Occipital lobe (tissue), 2 donors: Measurements from ENCODE around the gene FBXL14. TPM values are rescaled to one million over a fixed set of nuclear protein-coding genes. Genes with fewer than 3 reads are reported as not detected.

Source experiments
- DNase-seq: peaks from one replicate; lab custom pipeline; 2025; lab: John Stamatoyannopoulos, UW
- total RNA-seq: library from RNA; depleted of rRNA; stranded (reverse); fragments of >200 nt; gene quantifications from one replicate; pipeline ENCODE4 v1.2.3, GENCODE V29; 2014

Gene FBXL14
- total RNA-seq, 1 donor from 2014 or later = 25.3 TPM

DNA sequence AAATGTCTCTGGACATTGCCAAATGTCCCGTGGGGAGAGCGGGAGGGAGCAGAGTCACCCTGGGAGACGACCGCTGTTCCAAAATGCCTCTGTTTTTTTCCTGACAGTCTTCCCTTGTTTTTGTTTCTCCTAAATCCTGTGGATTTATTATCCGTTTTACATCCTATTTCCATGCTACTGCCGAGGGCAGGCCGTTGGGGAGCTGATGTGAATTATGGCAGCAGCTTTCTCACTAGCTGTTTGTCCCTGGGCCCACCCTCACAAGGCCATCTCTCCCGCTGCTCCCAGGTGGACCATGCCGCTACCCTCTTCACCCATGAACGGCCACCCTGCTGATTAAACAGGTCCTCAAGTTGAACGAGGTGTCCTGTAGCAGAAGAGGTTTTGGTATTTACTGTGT lies 55.2 kb downstream of the FBXL14 start:
- DNase-seq = no peak

DNA sequence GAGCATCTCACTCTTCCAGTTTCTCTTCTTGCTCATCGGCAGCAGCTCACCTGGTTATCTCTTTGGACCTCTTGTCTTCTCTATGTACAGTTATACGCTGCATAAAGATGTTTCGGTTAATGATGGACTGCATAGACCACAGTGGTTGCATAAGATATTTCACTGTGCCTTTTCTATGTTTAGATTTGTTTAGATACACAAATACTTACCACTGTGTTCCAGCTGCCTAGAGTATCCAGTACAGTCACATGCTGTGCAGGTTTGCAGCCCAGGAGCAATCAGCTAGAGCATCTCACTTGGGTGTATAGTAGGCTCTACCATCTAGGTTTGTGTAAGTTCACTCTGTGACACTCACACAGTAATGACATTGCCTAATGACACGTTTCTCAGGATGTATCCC lies 57.6 kb downstream of the FBXL14 start:
- no peak for DNase-seq

GRCh38 chr12:1534748-1535147 lies 59.6 kb downstream of the FBXL14 start:
- DNase-seq = no peak

DNA sequence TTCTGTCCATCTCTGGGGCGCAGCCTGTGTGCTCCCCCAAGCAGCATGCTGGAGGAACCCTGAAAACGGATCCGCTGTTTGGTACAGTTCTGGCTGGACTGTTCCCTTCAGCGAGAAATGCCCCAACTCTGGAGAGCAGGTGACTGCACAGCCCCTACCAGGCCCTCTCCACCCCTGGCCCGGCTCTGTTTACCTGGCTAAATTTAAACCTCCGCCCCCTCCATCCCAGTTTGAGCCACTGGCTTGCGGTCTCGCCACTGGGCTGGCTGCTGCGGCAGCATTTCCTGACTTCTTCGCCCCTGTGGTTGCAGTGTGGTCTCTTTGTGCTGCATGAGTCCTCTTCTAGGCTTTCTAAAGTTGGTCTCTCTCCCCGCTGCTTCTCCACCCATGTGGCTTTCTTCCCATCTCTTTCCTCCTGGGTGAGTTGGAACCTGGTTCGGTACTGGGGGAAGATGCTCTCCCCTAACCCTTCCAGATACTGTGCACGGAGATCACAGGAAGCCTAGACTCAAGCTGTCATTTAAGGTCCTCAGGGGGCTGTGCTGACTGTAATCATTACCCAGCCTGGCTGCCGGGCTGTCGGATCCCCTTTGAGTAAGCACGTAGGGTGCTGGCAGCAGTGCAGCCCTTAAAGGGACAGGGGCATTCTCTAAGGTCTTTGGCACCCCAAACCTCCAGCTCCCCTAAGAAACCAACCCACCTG lies 60.6 kb downstream of the FBXL14 start:
- no peak for DNase-seq

DNA sequence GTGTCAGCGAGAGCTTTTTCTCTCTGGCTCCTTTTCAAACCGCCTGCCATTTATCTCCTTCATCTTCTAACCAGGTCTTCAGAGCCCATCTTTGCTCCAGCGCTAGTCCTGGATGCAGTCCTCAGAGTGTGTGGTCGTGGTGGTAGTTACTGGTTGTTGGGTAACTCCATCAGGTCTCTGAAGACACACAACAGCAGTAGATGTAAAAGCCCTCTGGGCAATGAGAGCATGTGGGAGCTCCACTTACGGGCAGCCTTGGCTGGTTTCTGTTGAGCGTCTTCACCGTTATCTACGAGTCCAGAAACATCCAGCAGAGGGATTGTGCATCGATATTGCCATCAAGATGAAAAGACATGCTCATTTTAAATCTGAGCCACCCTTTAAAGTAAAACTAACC lies 61.2 kb downstream of the FBXL14 start:
- no peak for DNase-seq

GRCh38 chr12:1532375-1533165 lies 61.8 kb downstream of the FBXL14 start:
- no peak for DNase-seq

DNA sequence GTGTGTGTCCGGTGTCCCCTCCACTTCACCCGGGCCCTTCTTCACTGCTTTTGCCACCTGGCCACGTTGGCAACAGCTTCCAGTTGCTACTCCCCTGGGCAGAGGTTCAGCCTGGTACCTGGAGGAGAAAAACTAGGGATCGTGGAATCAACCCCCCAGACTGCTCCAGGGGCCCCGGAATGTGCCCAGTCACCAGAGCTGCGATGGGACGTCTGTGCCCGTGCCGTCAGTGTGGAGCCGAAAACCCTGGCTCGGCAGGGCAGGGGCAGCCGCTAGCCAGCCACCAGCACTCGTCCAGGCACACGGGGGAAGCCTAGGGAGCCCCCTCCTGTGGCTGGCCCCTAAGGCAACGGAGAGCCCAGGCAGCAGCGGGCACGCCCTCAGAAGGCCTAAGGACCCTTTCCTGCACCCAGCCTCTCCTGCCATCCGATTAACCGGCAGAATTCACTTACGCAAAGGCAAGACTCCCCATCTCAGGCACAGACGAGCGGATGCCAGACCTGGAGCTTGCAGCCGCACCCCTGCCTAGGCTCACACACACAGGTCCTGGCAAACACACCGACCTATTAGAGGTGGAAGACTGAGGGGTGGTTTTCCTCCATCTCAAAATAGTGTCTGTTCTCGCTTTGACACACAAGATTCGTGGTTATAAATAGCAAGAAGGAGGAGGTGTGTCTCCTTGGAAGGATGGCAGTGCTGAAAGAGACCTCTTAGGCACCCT lies 62.6 kb downstream of the FBXL14 start:
- DNase-seq = no peak

DNA sequence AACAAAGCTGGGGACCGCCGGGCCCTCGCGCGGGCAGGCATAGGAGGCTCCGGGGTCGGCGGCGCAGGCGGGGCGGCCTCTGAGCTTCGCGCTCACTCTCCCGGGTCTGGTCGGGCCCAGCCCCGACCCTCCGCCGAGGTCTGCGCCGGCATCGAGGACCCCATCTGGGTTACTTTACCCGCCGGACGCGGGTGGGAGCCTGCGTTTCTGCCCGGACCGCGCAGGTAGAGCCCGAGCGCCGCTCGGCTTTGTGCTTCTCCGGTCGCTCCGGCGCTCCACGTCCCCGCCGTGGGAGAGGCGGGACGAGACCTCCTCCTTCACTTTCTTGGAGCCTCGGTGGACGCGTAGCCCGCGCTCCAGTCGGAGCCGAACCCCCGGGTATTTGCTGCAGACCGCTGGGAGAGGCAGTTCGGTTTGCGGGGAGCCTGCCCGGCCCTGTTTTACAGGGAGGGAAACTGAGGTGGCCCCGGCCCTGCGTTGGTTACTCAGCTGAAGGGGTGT lies 63.2 kb downstream of the FBXL14 start:
- no peak for DNase-seq

DNA sequence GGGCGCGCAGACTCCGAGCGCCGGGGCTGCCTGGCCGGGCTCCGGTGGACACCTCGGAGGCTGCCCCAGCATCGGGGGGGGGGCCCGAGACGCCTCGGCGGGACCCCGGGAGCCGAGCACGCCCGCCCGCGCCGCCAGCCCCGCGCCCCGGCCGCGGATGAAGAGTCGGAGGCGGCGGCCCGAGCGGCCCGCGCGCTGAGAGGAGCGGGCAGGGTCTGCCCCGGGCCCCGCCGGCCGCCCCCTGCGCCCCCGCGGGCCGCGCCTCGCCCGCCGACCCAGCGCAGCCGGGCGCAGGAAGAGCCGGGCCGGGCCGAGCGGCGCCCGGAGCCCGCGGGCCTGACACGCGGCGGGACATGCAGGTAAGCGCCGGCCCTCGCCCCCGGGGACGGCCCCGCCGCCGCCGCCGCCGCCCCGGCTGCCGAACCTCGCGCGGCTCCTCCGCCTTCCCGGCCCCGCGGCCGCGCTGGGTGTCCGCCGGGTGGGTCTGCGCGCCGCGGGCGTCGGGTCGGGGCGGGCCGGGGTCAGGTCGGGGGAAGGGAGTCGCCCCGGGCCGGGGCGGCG lies 63.7 kb downstream of the FBXL14 start:
- no peak for DNase-seq

DNA sequence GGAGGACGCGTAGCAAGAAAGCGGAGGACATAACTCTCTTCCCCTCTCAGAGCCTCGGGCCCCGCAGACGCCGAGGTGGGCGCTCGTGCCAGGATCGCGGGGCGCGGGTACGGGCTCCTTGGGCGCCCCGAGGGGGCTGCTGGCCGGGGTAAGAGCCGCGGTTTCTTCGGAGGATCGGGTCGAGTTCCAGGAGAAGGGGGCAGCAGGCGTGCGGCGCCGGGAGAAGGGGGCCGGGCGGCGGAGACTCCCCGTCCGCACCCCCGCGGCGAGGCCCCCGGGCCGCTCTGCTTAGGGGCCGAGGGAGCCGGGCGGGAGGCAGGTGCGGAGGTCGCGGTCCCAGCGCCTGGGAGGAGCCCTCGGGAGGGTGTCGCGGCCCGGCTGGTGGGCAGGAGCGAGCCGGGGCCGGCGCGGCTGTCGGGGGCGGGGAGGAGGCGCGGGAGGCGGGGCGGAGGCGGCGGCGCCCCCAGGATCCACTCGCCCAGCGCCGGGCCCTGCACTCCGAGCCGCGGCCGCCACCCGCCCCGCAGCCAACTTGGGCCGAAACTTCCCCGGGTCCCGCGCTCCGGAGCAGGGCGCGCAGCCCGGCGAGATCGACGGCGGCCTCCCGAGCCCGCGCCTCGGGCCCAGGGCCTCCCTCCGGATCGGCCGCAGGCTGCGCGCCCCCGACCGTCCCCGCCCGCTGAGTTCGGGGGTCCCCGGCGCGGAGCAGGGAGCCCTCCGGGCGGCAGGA lies 64.4 kb downstream of the FBXL14 start:
- no peak for DNase-seq

- DNase-seq = no peak
Observed at GRCh38 chr12:1529228-1529861, 65.0 kb downstream of the FBXL14 start.

- DNase-seq = no peak
Observed at GRCh38 chr12:1528791-1529190, 65.6 kb downstream of the FBXL14 start.

DNA sequence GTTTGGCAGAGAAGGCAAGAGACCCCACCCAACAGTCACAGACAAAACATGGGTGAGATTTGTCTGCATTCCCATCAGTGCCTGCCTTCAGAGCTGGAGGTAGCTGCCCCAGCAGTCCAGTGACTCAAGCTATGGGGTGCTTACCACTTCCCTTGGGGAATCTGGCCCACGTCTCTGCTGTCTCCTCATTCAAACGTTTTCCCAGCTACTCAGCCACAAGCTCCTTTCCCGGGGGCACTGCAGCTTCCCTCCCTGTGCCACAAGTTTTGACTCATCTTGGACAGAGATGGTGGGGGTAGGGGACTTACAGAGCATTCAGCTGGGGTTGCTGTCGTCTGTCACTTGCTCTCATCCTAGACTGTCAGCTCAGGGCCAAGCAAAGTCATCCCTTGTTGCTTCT lies 66.6 kb downstream of the FBXL14 start:
- DNase-seq = no peak

DNA sequence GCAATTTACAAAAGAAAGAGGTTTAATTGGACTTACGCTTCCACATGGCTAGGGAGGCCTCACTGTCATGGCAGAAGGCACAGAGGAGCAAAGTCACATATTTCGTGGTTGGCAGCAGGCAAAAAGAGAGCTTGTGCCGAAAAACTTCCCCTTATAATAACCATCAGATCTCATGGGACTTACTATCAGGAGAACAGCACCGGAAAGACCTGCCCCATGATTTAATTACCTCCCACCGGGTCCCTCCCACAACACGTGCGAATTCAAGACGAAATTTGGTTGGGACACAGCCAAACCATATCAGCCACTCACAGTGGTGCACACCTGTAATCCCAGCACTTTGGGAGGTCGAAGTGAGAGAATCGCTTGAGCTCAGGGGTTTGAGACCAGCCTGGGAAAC lies 68.5 kb downstream of the FBXL14 start:
- DNase-seq = no peak

DNA sequence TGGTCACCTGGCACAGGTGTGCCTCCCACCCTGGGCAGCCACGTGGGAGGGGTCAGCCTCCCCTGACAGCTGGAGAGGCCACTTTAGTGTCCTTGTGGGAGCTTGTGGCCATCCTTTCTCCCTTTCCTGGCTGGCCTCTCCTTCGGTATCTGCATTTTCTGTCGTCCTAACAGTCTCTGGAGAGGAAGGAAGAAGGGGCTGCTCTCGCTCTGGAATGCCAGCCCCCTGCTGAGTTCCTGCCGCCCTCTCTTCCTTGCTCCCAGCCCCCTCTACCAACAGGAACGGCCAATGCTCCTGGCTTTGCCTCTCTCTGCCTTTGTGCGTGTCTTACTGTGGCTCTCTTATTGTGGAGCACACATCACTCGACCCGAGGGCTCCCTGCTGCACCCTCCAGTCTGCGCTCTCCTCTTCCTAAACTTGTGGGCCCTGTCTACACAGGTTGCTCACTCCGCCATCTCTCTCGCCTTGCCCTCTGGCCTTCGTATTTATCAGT lies 70.8 kb downstream of the FBXL14 start:
- no peak for DNase-seq

DNA sequence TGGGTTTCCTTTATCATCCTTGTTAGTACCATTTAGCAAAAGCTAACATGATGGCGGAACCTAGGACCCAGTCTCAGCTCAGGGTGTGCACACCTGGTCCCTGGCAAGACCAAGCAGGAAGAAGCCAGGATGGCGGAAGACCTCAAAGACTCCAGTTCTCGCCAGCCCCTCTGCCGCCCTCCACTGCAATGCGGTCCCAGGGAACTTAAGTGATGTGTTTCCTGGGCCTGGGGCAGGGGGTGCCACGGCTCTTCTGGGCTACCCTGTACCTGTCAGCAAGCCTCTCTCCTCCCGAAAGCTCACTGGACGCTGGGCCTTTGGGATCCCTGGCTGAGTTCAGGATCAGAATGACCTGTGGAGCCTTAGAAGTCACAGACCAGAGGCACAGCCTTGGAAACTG lies 71.3 kb downstream of the FBXL14 start:
- no peak for DNase-seq

GRCh38 chr12:1519642-1520041 lies 74.7 kb downstream of the FBXL14 start:
- DNase-seq = no peak

GRCh38 chr12:1518591-1519516 lies 75.5 kb downstream of the FBXL14 start:
- DNase-seq = no peak

DNA sequence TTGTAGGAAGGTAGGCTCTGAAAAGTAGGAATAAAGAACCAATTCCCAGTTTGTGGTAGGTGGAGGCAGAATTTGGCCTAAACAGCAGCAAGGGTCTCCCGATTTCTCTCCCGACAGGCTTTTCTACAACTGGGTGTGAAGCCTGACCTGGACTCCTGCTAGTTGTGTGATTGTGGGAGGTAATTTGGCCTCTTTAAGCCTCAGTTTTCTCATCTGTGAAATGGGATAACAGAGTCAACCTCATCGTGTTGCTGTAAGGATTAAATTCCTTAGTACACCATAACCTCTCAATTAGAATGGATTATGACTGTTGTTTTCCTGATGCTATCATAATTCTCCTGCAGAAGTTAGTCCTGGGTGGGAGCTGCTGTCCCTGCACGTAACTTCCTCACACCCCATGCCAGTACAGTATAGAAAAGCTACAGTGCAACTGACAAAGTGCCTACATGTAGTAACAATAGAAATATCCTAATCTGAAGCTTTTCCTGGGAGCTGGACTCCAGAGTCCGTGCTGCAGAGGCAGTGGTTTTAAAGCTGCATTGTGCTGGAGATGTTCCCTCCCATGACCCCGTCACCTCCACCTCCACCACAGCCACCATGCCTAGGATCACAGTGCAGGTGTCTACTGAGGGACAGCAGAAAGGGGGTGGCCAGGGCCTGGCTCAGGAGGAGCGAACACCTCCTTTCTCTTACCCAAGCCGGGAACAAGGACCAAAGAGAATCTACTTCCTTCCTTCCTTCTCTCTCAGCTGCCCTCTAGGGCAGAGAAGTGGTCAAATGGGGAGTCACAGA lies 76.5 kb downstream of the FBXL14 start:
- no peak for DNase-seq
